Measurements from ENCODE around the gene COX6A2. TPM values are rescaled to one million over a fixed set of nuclear protein-coding genes. Genes with fewer than 3 reads are reported as not detected.
"Not testable (repeated sequence)": the region's sequence is repeated elsewhere in the genome, so short reads cannot be mapped to it uniquely, and the experiment has no call there.

The COX6A2 gene
- total RNA-seq, 1 donor from 2014 or later, result not detected

GRCh38 chr16:31461921-31462804 is 34.0 kb upstream of the COX6A2 start:
- no peak for DNase-seq (ENCODE audit: low spot score)

GRCh38 chr16:31461201-31461920 is 33.2 kb upstream of the COX6A2 start:
- no peak for DNase-seq (ENCODE audit: low spot score)

GRCh38 chr16:31460582-31461002 is 32.4 kb upstream of the COX6A2 start:
- no peak for DNase-seq (ENCODE audit: low spot score)

GRCh38 chr16:31459687-31460581 is 31.8 kb upstream of the COX6A2 start:
- DNase-seq (ENCODE audit: low spot score), result peak; percentile 100

GRCh38 chr16:31458844-31459686 is 30.9 kb upstream of the COX6A2 start, which contains the start of gene ARMC5:
Gene ARMC5, plus strand, starts transcription at chr16:31459501. Its CDS starts 24 bp downstream, at chr16:31459525.
- peak; percentile 98 for DNase-seq (ENCODE audit: low spot score)

- no peak for DNase-seq (ENCODE audit: low spot score)
Observed at GRCh38 chr16:31458073-31458843, 30.1 kb upstream of the COX6A2 start.

- DNase-seq (ENCODE audit: low spot score), result no peak
Observed at GRCh38 chr16:31456988-31457360, 28.8 kb upstream of the COX6A2 start.

GRCh38 chr16:31455601-31456314 is 27.6 kb upstream of the COX6A2 start:
- DNase-seq (ENCODE audit: low spot score), result no peak

- DNase-seq (ENCODE audit: low spot score), result no peak
Observed at GRCh38 chr16:31453255-31454204, 25.4 kb upstream of the COX6A2 start.

GRCh38 chr16:31452631-31453106 is 24.5 kb upstream of the COX6A2 start:
- DNase-seq (ENCODE audit: low spot score), result no peak

- DNase-seq (ENCODE audit: low spot score), result peak; percentile 82
Observed at GRCh38 chr16:31451681-31452351, 23.7 kb upstream of the COX6A2 start.

GRCh38 chr16:31451201-31451600 is 23.0 kb upstream of the COX6A2 start:
- no peak for DNase-seq (ENCODE audit: low spot score)

- not testable (repeated sequence) for DNase-seq (ENCODE audit: low spot score)
Observed at GRCh38 chr16:31445931-31446330, 17.8 kb upstream of the COX6A2 start.

GRCh38 chr16:31441956-31442355 is 13.8 kb upstream of the COX6A2 start:
- DNase-seq (ENCODE audit: low spot score), result no peak

GRCh38 chr16:31440516-31441184 is 12.5 kb upstream of the COX6A2 start:
- no peak for DNase-seq (ENCODE audit: low spot score)

- no peak for DNase-seq (ENCODE audit: low spot score)
Observed at GRCh38 chr16:31439519-31439918, 11.4 kb upstream of the COX6A2 start.

- DNase-seq (ENCODE audit: low spot score), result not testable (repeated sequence)
Observed at GRCh38 chr16:31439023-31439422, 10.9 kb upstream of the COX6A2 start.
